ENCODE results near the gene FAM20A.

GRCh38 chr17:68588362-68588761 lies 12.8 kb downstream of the FAM20A start:
- TF ChIP-seq POLR2AphosphoS5 (IDR thresholded peaks at IDR 0.05) (no peak), EZH2 (IDR thresholded peaks at IDR 0.05; ENCODE audit: borderline replicate concordance, insufficient read depth, low read length, poor library complexity, severe bottlenecking) (no peak)

Measured in neural cell (in vitro differentiated cells).